H9 (cell line): ENCODE measurements around the gene ADAMTS2. TPM values are rescaled to one million over a fixed set of nuclear protein-coding genes. Genes with fewer than 3 reads are reported as not detected.

Source experiments
- DNase-seq: peaks from one replicate; pipeline ENCODE4 v3.0.0-alpha.2; 2017
- H2AFZ ChIP-seq: one replicate; pipeline ENCODE4 v1.6.1; 2013; ENCODE audit warnings: mild to moderate bottlenecking, low read length, control low read depth, moderate library complexity
- H2AK5ac ChIP-seq: 2 replicates; pipeline ENCODE4 v1.6.1; 2013; ENCODE audit warnings: low read length, control low read depth, mixed read lengths; ENCODE audit not compliant: insufficient read length
- H2BK120ac ChIP-seq: one replicate; pipeline ENCODE4 v1.6.1; 2013; ENCODE audit warnings: low read depth, mild to moderate bottlenecking, low read length, control low read depth, inconsistent platforms; ENCODE audit not compliant: poor library complexity, severe bottlenecking
- H2BK12ac ChIP-seq: 2 replicates; pipeline ENCODE4 v1.6.1; 2013; ENCODE audit warnings: low read length, control low read depth, mixed read lengths, low read depth; ENCODE audit not compliant: insufficient read length
- H2BK15ac ChIP-seq: 2 replicates; pipeline ENCODE4 v1.6.1; 2013; ENCODE audit warnings: low read depth, low read length, control low read depth
- H2BK20ac ChIP-seq: one replicate; pipeline ENCODE4 v1.6.1; 2013; ENCODE audit warnings: low read depth, mild to moderate bottlenecking, low read length, control low read depth, inconsistent platforms; ENCODE audit not compliant: poor library complexity, severe bottlenecking
- H2BK5ac ChIP-seq: 2 replicates; pipeline ENCODE4 v1.6.1; 2013; ENCODE audit warnings: low read length, control low read depth, mixed read lengths; ENCODE audit not compliant: insufficient read length
- H3K14ac ChIP-seq: 2 replicates; pipeline ENCODE4 v1.6.1; 2013; ENCODE audit warnings: low read length, control low read depth; ENCODE audit not compliant: insufficient read depth
- H3K18ac ChIP-seq: 2 replicates; pipeline ENCODE4 v1.6.1; 2013; ENCODE audit warnings: low read depth, mild to moderate bottlenecking, mixed read lengths, low read length, control low read depth; ENCODE audit not compliant: insufficient read length
- H3K23ac ChIP-seq: 2 replicates; pipeline ENCODE4 v1.6.1; 2013; ENCODE audit warnings: low read length, control low read depth, mixed read lengths, low read depth; ENCODE audit not compliant: insufficient read length
- H3K23me2 ChIP-seq: 2 replicates; pipeline ENCODE4 v1.6.1; 2013; ENCODE audit warnings: low read depth, mild to moderate bottlenecking, mixed read lengths, low read length, control low read depth; ENCODE audit not compliant: insufficient read length, poor library complexity, severe bottlenecking
- H3K27ac ChIP-seq: 2 replicates; pipeline ENCODE4 v1.5.1; 2013; ENCODE audit warnings: low read length, control low read depth, mixed read lengths, low read depth; ENCODE audit not compliant: insufficient read length
- H3K27me3 ChIP-seq: 2 replicates; pipeline ENCODE4 v1.6.1; 2013; ENCODE audit warnings: low read length, control low read depth, inconsistent platforms; ENCODE audit not compliant: insufficient read depth
- H3K4ac ChIP-seq: 2 replicates; pipeline ENCODE4 v1.6.1; 2013; ENCODE audit warnings: low read depth, mild to moderate bottlenecking, control low read depth, inconsistent platforms, low read length, moderate library complexity
- H3K4me1 ChIP-seq: 2 replicates; pipeline ENCODE4 v1.6.1; 2013; ENCODE audit warnings: low read length, control low read depth, inconsistent platforms; ENCODE audit not compliant: insufficient read depth
- H3K4me2 ChIP-seq: 2 replicates; pipeline ENCODE4 v1.6.1; 2013; ENCODE audit warnings: low read length, control low read depth, mixed read lengths; ENCODE audit not compliant: insufficient read length, insufficient read depth
- H3K56ac ChIP-seq: 2 replicates; pipeline ENCODE4 v1.6.1; 2013; ENCODE audit warnings: low read depth, mild to moderate bottlenecking, mixed read lengths, low read length, control low read depth; ENCODE audit not compliant: insufficient read length
- H3K79me1 ChIP-seq: 2 replicates; pipeline ENCODE4 v1.6.1; 2013; ENCODE audit warnings: low read depth, mild to moderate bottlenecking, moderate library complexity, low read length, control low read depth, inconsistent platforms; ENCODE audit not compliant: insufficient read depth, poor library complexity, severe bottlenecking
- H3K79me2 ChIP-seq: 2 replicates; pipeline ENCODE4 v1.6.1; 2013; ENCODE audit warnings: low read length, control low read depth, inconsistent platforms; ENCODE audit not compliant: insufficient read depth
- H3K9ac ChIP-seq: 2 replicates; pipeline ENCODE4 v1.6.1; 2013; ENCODE audit warnings: low read length, control low read depth, mixed read lengths; ENCODE audit not compliant: insufficient read length; ENCODE audit errors: extremely low read depth
- H3K9me3 ChIP-seq: one replicate; pipeline ENCODE4 v1.6.1; 2013; ENCODE audit warnings: low read depth, low read length, inconsistent platforms; ENCODE audit not compliant: control insufficient read depth
- H3T11ph ChIP-seq: one replicate; pipeline ENCODE4 v1.6.1; 2013; ENCODE audit warnings: mild to moderate bottlenecking, low read length, control low read depth, inconsistent platforms
- H4K20me1 ChIP-seq: one replicate; pipeline ENCODE4 v1.6.1; 2013; ENCODE audit not compliant: control insufficient read depth, insufficient read length, insufficient read depth
- H4K5ac ChIP-seq: 2 replicates; pipeline ENCODE4 v1.6.1; 2013; ENCODE audit warnings: low read depth, mild to moderate bottlenecking, mixed read lengths, low read length, control low read depth; ENCODE audit not compliant: insufficient read length
- H4K8ac ChIP-seq: replicated peaks from 2 replicates; pipeline ENCODE4 v1.6.1; 2013; ENCODE audit warnings: low read length, control low read depth, mixed read lengths, low read depth; ENCODE audit not compliant: insufficient read length
- H4K91ac ChIP-seq: 2 replicates; pipeline ENCODE4 v1.6.1; 2013; ENCODE audit warnings: low read depth, mild to moderate bottlenecking, moderate library complexity, mixed read lengths, low read length, control low read depth; ENCODE audit not compliant: insufficient read length
- H3K27ac Mint-ChIP-seq, 3 experiments: 2 replicates in 2 of 3; 3 replicates in 1 of 3; pipeline ENCODE4 v1.8.0; 2020 to 2021; ENCODE audit warnings: mixed read lengths in 3 of 3, mild to moderate bottlenecking in 1 of 3, moderate library complexity in 1 of 3
- H3K27me3 Mint-ChIP-seq: 2 replicates; pipeline ENCODE4 v1.8.0; 2021; ENCODE audit warnings: low read depth, mild to moderate bottlenecking, moderate library complexity, mixed read lengths
- H3K36me3 Mint-ChIP-seq, 3 experiments: 2 replicates in 2 of 3; 3 replicates in 1 of 3; pipeline ENCODE4 v1.8.0; 2020 to 2021; ENCODE audit warnings: low read depth in 3 of 3, mixed read lengths in 3 of 3; ENCODE audit not compliant: insufficient read depth in 1 of 3
- H3K4me1 Mint-ChIP-seq, 2 experiments: 2 replicates each; pipeline ENCODE4 v1.8.0; 2020; ENCODE audit warnings: mixed read lengths in 2 of 2
- H3K4me3 Mint-ChIP-seq, 2 experiments: 2 replicates in 1 of 2; 3 replicates in 1 of 2; pipeline ENCODE4 v1.8.0; 2020 to 2021; ENCODE audit warnings: mild to moderate bottlenecking in 2 of 2, mixed read lengths in 2 of 2, moderate library complexity in 1 of 2
- H3K9me3 Mint-ChIP-seq, 2 experiments: 2 replicates in 1 of 2; 3 replicates in 1 of 2; pipeline ENCODE4 v1.8.0; 2020; ENCODE audit warnings: mild to moderate bottlenecking in 2 of 2, mixed read lengths in 2 of 2, moderate library complexity in 1 of 2
- WGBS: extraction: QIAGEN DNeasy Blood & Tissue Kit; methylation state at CpG from one replicate; pipeline ENCODE4 v1.1.7; 2013; ENCODE audit warnings: missing lambda C conversion rate, low lambda C conversion rate, mixed read lengths; ENCODE audit not compliant: insufficient read length; ENCODE audit errors: extremely low coverage; 5-methylcytosine and 5-hydroxymethylcytosine counted together
- total RNA-seq: library from RNA; stranded (reverse); gene quantifications from 2 replicates; pipeline ENCODE4 v1.2.1, GENCODE V29; 2021
- TF ChIP-seq, protein P1 (sequence below): fragments of 200-600 bp; sonication (generic); conservative IDR thresholded peaks from 3 replicates; pipeline ENCODE4 v1.8.0; 2021; ENCODE audit warnings: antibody characterized with exemption, mild to moderate bottlenecking

The ADAMTS2 gene
- total RNA-seq, 1 experiment from 2014 or later, result 5.4 TPM

DNA sequence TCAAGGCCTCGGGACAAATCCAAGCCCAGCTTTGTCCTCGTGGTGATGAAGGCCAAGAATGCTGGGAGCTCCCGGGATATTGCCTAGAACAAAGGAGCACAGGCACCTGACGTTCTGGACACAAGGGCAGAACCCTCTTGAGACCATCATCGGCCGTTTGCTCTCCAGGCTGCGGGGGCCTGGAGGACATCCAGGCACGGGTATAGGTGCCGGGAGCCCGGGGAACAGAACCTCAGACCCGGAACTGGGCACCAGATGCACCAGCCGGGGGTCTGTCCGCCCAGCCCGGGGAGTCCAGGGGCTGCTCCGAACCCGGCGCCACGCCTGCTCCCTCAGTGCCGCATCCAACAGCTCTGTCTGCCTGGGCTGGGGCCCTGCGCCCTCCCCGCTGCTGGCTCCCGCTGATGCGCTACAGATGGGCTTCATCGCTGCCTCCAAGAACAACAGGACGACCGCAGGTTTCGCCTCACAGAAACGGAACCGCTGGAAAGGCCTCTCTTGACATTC is 88.0 kb downstream of the ADAMTS2 start:
- H3K4me1 ChIP-seq, result no peaks in the 10 kb centered on the region
- DNase-seq, result peak; percentile 23
- no peak overlapping the region for H2BK12ac ChIP-seq
- no peak overlapping the region; the same call in 1 of the 2 replicates for H3K14ac ChIP-seq
- no peak overlapping the region for H2BK20ac ChIP-seq
- no peak overlapping the region for H3K56ac ChIP-seq
- H4K91ac ChIP-seq, result no peak overlapping the region
- H3K23me2 ChIP-seq, result peaks cover 4% of the 10 kb centered on the region
- no peak overlapping the region for H3K4me3 Mint-ChIP-seq
- no peak overlapping the region for H2BK120ac ChIP-seq
- no peak overlapping the region for H3K4me2 ChIP-seq
- H3K23ac ChIP-seq, result no peak overlapping the region
- no peak overlapping the region for H3K4ac ChIP-seq
- H3K36me3 Mint-ChIP-seq, result no peaks in the 10 kb centered on the region
- H3K18ac ChIP-seq, result no peak overlapping the region
- no peak overlapping the region for H3K27ac ChIP-seq
- H3K27me3 ChIP-seq, result no peaks in the 10 kb centered on the region
- H4K5ac ChIP-seq, result no peak overlapping the region
- no CpG with 5 or more reads among the region's 29 CpGs for WGBS
- H2AK5ac ChIP-seq, result no peak overlapping the region
- H2BK5ac ChIP-seq, result no peak overlapping the region
- no peak overlapping the region for H2BK15ac ChIP-seq
- no peak overlapping the region for H4K8ac ChIP-seq
- H3K79me1 ChIP-seq, result no peaks in the 10 kb centered on the region
- H3K79me2 ChIP-seq, result no peaks in the 10 kb centered on the region
- H3K4me1 Mint-ChIP-seq, result peaks cover 10 to 11% of the 10 kb centered on the region in 2 experiments
- H3K9me3 Mint-ChIP-seq, result no peaks in the 10 kb centered on the region
- H4K20me1 ChIP-seq, result no peaks in the 10 kb centered on the region
- TF ChIP-seq, protein P1, sequence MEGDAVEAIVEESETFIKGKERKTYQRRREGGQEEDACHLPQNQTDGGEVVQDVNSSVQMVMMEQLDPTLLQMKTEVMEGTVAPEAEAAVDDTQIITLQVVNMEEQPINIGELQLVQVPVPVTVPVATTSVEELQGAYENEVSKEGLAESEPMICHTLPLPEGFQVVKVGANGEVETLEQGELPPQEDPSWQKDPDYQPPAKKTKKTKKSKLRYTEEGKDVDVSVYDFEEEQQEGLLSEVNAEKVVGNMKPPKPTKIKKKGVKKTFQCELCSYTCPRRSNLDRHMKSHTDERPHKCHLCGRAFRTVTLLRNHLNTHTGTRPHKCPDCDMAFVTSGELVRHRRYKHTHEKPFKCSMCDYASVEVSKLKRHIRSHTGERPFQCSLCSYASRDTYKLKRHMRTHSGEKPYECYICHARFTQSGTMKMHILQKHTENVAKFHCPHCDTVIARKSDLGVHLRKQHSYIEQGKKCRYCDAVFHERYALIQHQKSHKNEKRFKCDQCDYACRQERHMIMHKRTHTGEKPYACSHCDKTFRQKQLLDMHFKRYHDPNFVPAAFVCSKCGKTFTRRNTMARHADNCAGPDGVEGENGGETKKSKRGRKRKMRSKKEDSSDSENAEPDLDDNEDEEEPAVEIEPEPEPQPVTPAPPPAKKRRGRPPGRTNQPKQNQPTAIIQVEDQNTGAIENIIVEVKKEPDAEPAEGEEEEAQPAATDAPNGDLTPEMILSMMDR, result no peak
- no peak overlapping the region for H3K9ac ChIP-seq
- H3T11ph ChIP-seq, result no peak overlapping the region
- H2AFZ ChIP-seq, result no peak overlapping the region
- H3K27me3 Mint-ChIP-seq, result no peaks in the 10 kb centered on the region
- no peak overlapping the region; a peak in 1 of 7 replicates for H3K27ac Mint-ChIP-seq
- H3K9me3 ChIP-seq, result no peaks in the 10 kb centered on the region
